Measurements from ENCODE around the gene LPAR3.

- TF ChIP-seq CTCF (IDR thresholded peaks at IDR 0.05) (no peak), NPAS2 (CRISPR knock-in tag; IDR thresholded peaks at IDR 0.05; ENCODE audit: borderline replicate concordance) (no peak)
Observed at GRCh38 chr1:84883286-84883685, 9.7 kb downstream of the LPAR3 start.
